GM12874 (cell line): ENCODE measurements around the gene FAM149A.
A peak's percentile ranks its signal among the peaks of the same experiment; 100 is the strongest.

Experiments
- TF ChIP-seq, protein P1 (sequence below): IDR thresholded peaks from 2 replicates; pipeline ENCODE4 v1.5.1; 2011; ENCODE audit warnings: low read depth, mild to moderate bottlenecking, control low read depth, low read length, moderate library complexity; ENCODE audit not compliant: insufficient read depth

Gene FAM149A

GRCh38 chr4:186159613-186160012 lies 55.1 kb downstream of the FAM149A start:
- TF ChIP-seq, protein P1, sequence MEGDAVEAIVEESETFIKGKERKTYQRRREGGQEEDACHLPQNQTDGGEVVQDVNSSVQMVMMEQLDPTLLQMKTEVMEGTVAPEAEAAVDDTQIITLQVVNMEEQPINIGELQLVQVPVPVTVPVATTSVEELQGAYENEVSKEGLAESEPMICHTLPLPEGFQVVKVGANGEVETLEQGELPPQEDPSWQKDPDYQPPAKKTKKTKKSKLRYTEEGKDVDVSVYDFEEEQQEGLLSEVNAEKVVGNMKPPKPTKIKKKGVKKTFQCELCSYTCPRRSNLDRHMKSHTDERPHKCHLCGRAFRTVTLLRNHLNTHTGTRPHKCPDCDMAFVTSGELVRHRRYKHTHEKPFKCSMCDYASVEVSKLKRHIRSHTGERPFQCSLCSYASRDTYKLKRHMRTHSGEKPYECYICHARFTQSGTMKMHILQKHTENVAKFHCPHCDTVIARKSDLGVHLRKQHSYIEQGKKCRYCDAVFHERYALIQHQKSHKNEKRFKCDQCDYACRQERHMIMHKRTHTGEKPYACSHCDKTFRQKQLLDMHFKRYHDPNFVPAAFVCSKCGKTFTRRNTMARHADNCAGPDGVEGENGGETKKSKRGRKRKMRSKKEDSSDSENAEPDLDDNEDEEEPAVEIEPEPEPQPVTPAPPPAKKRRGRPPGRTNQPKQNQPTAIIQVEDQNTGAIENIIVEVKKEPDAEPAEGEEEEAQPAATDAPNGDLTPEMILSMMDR, result no peak

DNA sequence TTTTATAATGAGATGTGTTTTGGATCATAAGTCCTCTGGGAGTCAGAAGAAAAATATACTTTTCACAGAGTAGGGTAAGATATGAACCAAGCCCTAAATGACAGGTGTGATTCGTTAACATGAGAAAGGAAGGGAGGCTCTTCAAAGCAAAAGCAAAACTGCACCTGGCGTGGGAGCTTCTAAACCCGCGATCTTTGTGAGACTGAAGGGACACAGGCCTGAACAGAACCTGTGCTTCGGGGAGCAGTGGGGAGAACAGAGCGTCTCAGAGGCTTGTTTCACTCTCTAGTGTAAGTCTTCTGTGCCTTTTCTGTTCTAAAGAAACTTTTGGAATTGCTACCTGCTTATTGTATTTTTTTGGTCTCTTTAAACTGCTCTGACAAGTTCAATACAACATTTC lies 56.6 kb downstream of the FAM149A start:
- TF ChIP-seq, protein P1, result no peak

DNA sequence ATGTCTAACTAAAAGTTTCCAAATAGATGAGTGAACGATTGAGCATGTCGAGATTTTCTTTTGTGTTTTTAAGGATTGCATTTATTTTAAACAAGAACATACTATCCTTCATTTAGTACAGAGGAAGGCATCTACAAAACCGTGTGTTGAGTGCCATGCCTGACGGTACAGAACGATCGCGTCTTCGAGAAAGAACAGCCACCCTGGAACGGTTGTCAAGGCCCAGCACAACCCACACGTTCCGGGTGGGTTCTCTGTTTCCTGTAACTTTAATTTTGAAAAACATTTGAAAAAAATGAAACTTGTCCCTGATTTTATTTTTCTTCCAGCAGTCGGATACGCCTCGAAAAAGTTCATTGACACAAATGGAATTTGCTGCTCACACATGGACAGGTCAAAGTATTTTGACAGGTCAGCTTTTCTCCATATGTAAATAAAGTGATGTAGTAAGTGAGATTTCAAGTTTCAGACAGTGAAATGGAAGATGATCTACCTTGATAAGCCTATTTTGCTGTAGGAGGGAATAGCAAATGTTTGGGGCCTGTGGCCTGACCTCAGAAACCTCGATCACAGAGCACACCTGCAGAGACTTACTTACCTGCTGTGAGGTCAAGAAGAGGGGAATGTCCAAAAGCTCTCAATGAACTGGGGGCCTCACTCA lies 62.5 kb downstream of the FAM149A start:
- TF ChIP-seq, protein P1, result no peak

GRCh38 chr4:186167605-186168004 lies 63.1 kb downstream of the FAM149A start:
- TF ChIP-seq, protein P1, result no peak

DNA sequence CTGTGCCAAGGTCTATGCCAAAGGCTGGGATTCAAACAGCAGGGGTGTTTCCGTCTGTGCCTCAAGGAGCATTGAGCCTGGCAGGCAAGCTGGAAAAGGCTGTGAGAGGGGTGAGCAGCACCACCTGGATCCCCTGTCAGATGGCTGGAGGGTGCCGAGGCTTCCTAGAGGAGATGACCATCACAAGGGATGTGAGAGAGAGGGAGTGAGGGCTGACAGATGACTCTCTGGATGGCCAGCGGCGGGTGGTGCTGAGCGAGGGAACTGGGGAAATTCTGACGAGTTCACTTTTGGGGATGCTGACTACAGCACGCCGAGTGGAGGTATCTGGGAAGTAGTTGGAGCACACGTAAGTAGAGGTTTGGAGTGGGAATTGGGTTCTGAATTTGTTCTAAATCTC lies 64.2 kb downstream of the FAM149A start:
- TF ChIP-seq, protein P1, result no peak

GRCh38 chr4:186169333-186169944 lies 64.9 kb downstream of the FAM149A start:
- TF ChIP-seq, protein P1, result no peak

- TF ChIP-seq, protein P1, result peak; percentile 4; the same call in 1 of the 2 replicates
These were observed 65.7 kb downstream of the FAM149A start for GRCh38 chr4:186169945-186170802.
